CD4-positive, alpha-beta T cell treated with Interleukin-4 for 4 hours (primary cell): Measurements from ENCODE around the gene OLIG1.

Experiments used
- DNase-seq: peaks from one replicate; pipeline ENCODE4 v3.0.0-alpha.2; 2020

Gene OLIG1

GRCh38 chr21:33105088-33105487 is 35.1 kb downstream of the OLIG1 start:
- no peak for DNase-seq

GRCh38 chr21:33108228-33108627 is 38.3 kb downstream of the OLIG1 start:
- DNase-seq = no peak

- DNase-seq = no peak
These were observed 39.8 kb downstream of the OLIG1 start for GRCh38 chr21:33109574-33110339.

- DNase-seq = no peak
These were observed 40.4 kb downstream of the OLIG1 start for GRCh38 chr21:33110340-33110715.

- DNase-seq = no peak
These were observed 41.6 kb downstream of the OLIG1 start for GRCh38 chr21:33111577-33111976.

- DNase-seq = no peak
These were observed 42.2 kb downstream of the OLIG1 start for GRCh38 chr21:33112151-33112550.

- no peak for DNase-seq
These were observed 42.7 kb downstream of the OLIG1 start for GRCh38 chr21:33112681-33113080.

- no peak for DNase-seq
These were observed 43.2 kb downstream of the OLIG1 start for GRCh38 chr21:33113131-33113530.

- DNase-seq = no peak
These were observed 44.3 kb downstream of the OLIG1 start for GRCh38 chr21:33114276-33114675.

- DNase-seq = no peak
These were observed 45.9 kb downstream of the OLIG1 start for GRCh38 chr21:33115631-33116510.

GRCh38 chr21:33116676-33117075 is 46.7 kb downstream of the OLIG1 start:
- DNase-seq = no peak

GRCh38 chr21:33117101-33117888 is 47.4 kb downstream of the OLIG1 start:
- DNase-seq = no peak
